Kidney (tissue), 14 donors: ENCODE data around the gene ZNF48. TPM values are rescaled to one million over a fixed set of nuclear protein-coding genes. Genes with fewer than 3 reads are reported as not detected.

Experiments used
- DNase-seq, 5 donors: peaks; one replicate each; pipeline ENCODE4 v3.0.0-alpha.2; 2013 to 2020
- FAIRE-seq: peaks from 2 replicates; lab custom pipeline; 2012; peaks lifted over from hg19 to GRCh38; lab: Jason Lieb, UNC
- H3K27ac ChIP-seq, 2 donors: one replicate each; pipeline ENCODE4 v1.7.0; 2013; ENCODE audit warnings: low read depth in 2 of 2, low read length in 2 of 2, inconsistent platforms in 1 of 2
- H3K27me3 ChIP-seq: one replicate; pipeline ENCODE4 v1.7.1; 2013; ENCODE audit warnings: low read length, inconsistent platforms; ENCODE audit not compliant: control insufficient read depth, insufficient read depth
- H3K36me3 ChIP-seq, 3 donors: one replicate each; pipeline versions ENCODE4 v1.7.0 to v1.7.1; 2013; ENCODE audit warnings: low read length in 3 of 3, control low read depth in 1 of 3, inconsistent platforms in 1 of 3; ENCODE audit not compliant: insufficient read depth in 3 of 3, control insufficient read depth in 2 of 3
- H3K4me1 ChIP-seq, 3 donors: one replicate each; pipeline versions ENCODE4 v1.7.0 to v1.7.1; 2013; ENCODE audit warnings: low read length in 3 of 3, inconsistent platforms in 1 of 3, low read depth in 1 of 3; ENCODE audit not compliant: control insufficient read depth in 2 of 3, insufficient read depth in 2 of 3
- H3K4me3 ChIP-seq, 3 donors: one replicate each; pipeline versions ENCODE4 v1.7.0 to v1.8.1; 2013; ENCODE audit warnings: low read length in 3 of 3, control low read depth in 1 of 3, inconsistent platforms in 1 of 3
- H3K9ac ChIP-seq, 3 donors: one replicate each; pipeline versions ENCODE4 v1.7.0 to v1.7.1; 2013; ENCODE audit warnings: low read length in 3 of 3, control low read depth in 1 of 3, inconsistent platforms in 1 of 3
- H3K9me3 ChIP-seq, 3 donors: one replicate each; pipeline versions ENCODE4 v1.7.0 to v1.7.1; 2013; ENCODE audit warnings: low read length in 3 of 3, control low read depth in 1 of 3, inconsistent platforms in 1 of 3; ENCODE audit not compliant: control insufficient read depth in 2 of 3, insufficient read depth in 1 of 3
- CTCF ChIP-seq: IDR thresholded peaks from 3 replicates; pipeline ENCODE4 v1.5.1; 2012; ENCODE audit warnings: mild to moderate bottlenecking, moderate library complexity, borderline replicate concordance; ENCODE audit not compliant: insufficient read depth; ENCODE audit errors: extremely low read depth
- intact Hi-C: fragments of 100-400 bp; cut with DNase I; formaldehyde crosslinking; loops from one replicate; pipeline ENCODE4 v1.11.1; 2022
- polyA plus RNA-seq: library from polyadenylated mRNA; stranded (reverse); fragments of 350-450 nt; fragmentation: Illumina TruSeq; extraction: RNeasy Lipid Tissue Mini Kit (QIAGEN cat#74804); gene quantifications from one replicate; pipeline ENCODE4 v1.2.3, GENCODE V29; 2014; ENCODE audit warnings: low read depth, low replicate concordance; ENCODE audit not compliant: insufficient read depth
- total RNA-seq: library from RNA; stranded (reverse); fragmentation: NEBNext Ultra II Directional; extraction: Animal tissue kit (Norgen Biotek cat#: 25700); gene quantifications from one replicate; pipeline ENCODE4 v1.2.1, GENCODE V29; 2021
- donor health status: control.
- donor health status: control.
- donor health status: control.
- donor health status: control.
- donor health status: control.
- donor health status: DM: yes; HTN: yes; CAD: no.
- donor health status: Normal renal cell carcinoma (clear cell type).

Gene ZNF48
- total and polyA plus RNA-seq, 2 donors from 2014 or later, result 6.9 to 9.7 TPM

GRCh38 chr16:30438835-30439234, 43.6 kb downstream of the ZNF48 start:
- DNase-seq, result no peak
- Histone ChIP-seq H3K4me1 (no peaks in the 10 kb centered on the region), H3K4me3 (no peak overlapping the region), H3K27me3 (no peaks in the 10 kb centered on the region), H3K36me3 (peaks cover 0 to 3% (median 0%) of the 10 kb centered on the region in 3 donors), H3K9ac (no peak overlapping the region), H3K27ac (no peak overlapping the region), H3K9me3 (no peaks in the 10 kb centered on the region)
- intact Hi-C loops, result no loop called here
- FAIRE-seq, result no peak
- TF ChIP-seq CTCF, result no peak

GRCh38 chr16:30439720-30440348, 44.6 kb downstream of the ZNF48 start:
- DNase-seq (no peak), FAIRE-seq (no peak)
- Histone ChIP-seq H3K27me3 (no peaks in the 10 kb centered on the region), H3K9ac (no peak overlapping the region), H3K4me3 (no peak overlapping the region), H3K4me1 (peaks cover 0 to 7% (median 0%) of the 10 kb centered on the region in 3 donors), H3K27ac (no peak overlapping the region), H3K9me3 (peaks cover 0 to 9% (median 0%) of the 10 kb centered on the region in 3 donors), H3K36me3 (peaks cover 3 to 13% (median 4%) of the 10 kb centered on the region in 3 donors)
- no peak for TF ChIP-seq CTCF
- intact Hi-C loops, result no loop called here

- Histone ChIP-seq H3K27ac (no peak overlapping the region), H3K27me3 (no peaks in the 10 kb centered on the region), H3K36me3 (peaks cover 3 to 13% (median 4%) of the 10 kb centered on the region in 3 donors), H3K4me3 (peak overlapping the region in 1 of 3 donors; percentile 100), H3K9ac (no peak overlapping the region), H3K9me3 (peaks cover 0 to 12% (median 0%) of the 10 kb centered on the region in 3 donors), H3K4me1 (peaks cover 0 to 15% (median 8%) of the 10 kb centered on the region in 3 donors)
- intact Hi-C loops, result no loop called here
- DNase-seq (no peak), FAIRE-seq (no peak)
- no peak for TF ChIP-seq CTCF
Observed at GRCh38 chr16:30443631-30444030, 48.4 kb downstream of the ZNF48 start.
